ENCODE results near the gene RPS8.
A peak's percentile ranks its signal among the peaks of the same experiment; 100 is the strongest.
"Not testable (repeated sequence)": the region's sequence is repeated elsewhere in the genome, so short reads cannot be mapped to it uniquely, and the experiment has no call there.

RPS8 gene

GRCh38 chr1:44811234-44811633, 35.9 kb downstream of the RPS8 start:
- Histone ChIP-seq H3K27me3 (replicated peaks in 2 of 5; ENCODE audit: control insufficient read depth in 4 of 5, insufficient read depth in 5 of 5, low read length in 4 of 5) (no peaks in the 10 kb centered on the region), H3K36me3 (ENCODE audit: control insufficient read depth in 4 of 4, insufficient read depth in 4 of 4, low read length in 3 of 4) (peaks cover 0 to 4% (median under 1%) of the 10 kb centered on the region in 4 experiments), H3K27ac (ENCODE audit: insufficient read depth in 1 of 2, low read depth in 1 of 2, low read length in 2 of 2, poor library complexity in 1 of 2, severe bottlenecking in 2 of 2) (no peak overlapping the region), H3K4me3 (ENCODE audit: control insufficient read depth in 1 of 7, extremely low read depth in 1 of 7, insufficient read depth in 4 of 7, low read depth in 2 of 7, low read length in 6 of 7) (no peak overlapping the region), H3K4me1 (ENCODE audit: control extremely low read depth in 1 of 4, control insufficient read depth in 4 of 4, insufficient read depth in 4 of 4, low read length in 3 of 4) (peaks cover 11 to 81% (median 69%) of the 10 kb centered on the region in 4 experiments), H3K9me3 (ENCODE audit: control extremely low read depth in 1 of 5, control insufficient read depth in 4 of 5, insufficient read depth in 2 of 5, low read depth in 1 of 5, low read length in 4 of 5) (no peaks in the 10 kb centered on the region)
- ChIA-PET CTCF (interaction anchor here (1.1 to 7.8 kb wide), 2 partner anchors 23 to 90 kb away, joined by 3 to 43 read pairs; partner anchors contain the start of gene BEST4), POLR2A (interaction anchor here (0.5 to 1.6 kb wide), 3 partner anchors 9 to 88 kb away, joined by 4 to 8 read pairs (median 6); partner anchors contain the start of gene PLK3)
- DNase-seq, result no peak
- WGBS (ENCODE audit: insufficient coverage), result 80% methylated on average over 4 of the region's 8 CpGs

- peaks cover 11 to 63% (median 51%) of the 10 kb centered on the region in 4 experiments for H3K4me1 ChIP-seq (ENCODE audit: control extremely low read depth in 1 of 4, control insufficient read depth in 4 of 4, insufficient read depth in 4 of 4, low read length in 3 of 4)
- no peak for DNase-seq
- 79% methylated on average over 45 of the region's 48 CpGs for WGBS (ENCODE audit: insufficient coverage)
- H3K9me3 ChIP-seq (ENCODE audit: control extremely low read depth in 1 of 5, control insufficient read depth in 4 of 5, insufficient read depth in 2 of 5, low read depth in 1 of 5, low read length in 4 of 5), result no peaks in the 10 kb centered on the region
- CTCF ChIA-PET, result interaction anchor here (0.8 to 2.4 kb wide), 5 partner anchors 8 to 91 kb away, joined by 3 to 7 read pairs (median 6); partner anchors contain the start of gene PLK3
- H3K36me3 ChIP-seq (ENCODE audit: control insufficient read depth in 4 of 4, insufficient read depth in 4 of 4, low read length in 3 of 4), result no peaks in the 10 kb centered on the region
- no peak overlapping the region for H3K27ac ChIP-seq (ENCODE audit: insufficient read depth in 1 of 2, low read depth in 1 of 2, low read length in 2 of 2, poor library complexity in 1 of 2, severe bottlenecking in 2 of 2)
- POLR2A ChIA-PET, result interaction anchor here (1.0 to 2.0 kb wide), 5 partner anchors 12 to 82 kb away, joined by 3 to 13 read pairs (median 4); partner anchors contain the start of genes BEST4, PLK3 and RNU5D-1
- H3K4me3 ChIP-seq (ENCODE audit: control insufficient read depth in 1 of 7, extremely low read depth in 1 of 7, insufficient read depth in 4 of 7, low read depth in 2 of 7, low read length in 6 of 7), result peak overlapping the region in 5 of 7 experiments; percentile 4 to 85 (median 67)
- no peaks in the 10 kb centered on the region for H3K27me3 ChIP-seq (replicated peaks in 2 of 5; ENCODE audit: control insufficient read depth in 4 of 5, insufficient read depth in 5 of 5, low read length in 4 of 5)
Measured at GRCh38 chr1:44812822-44813543, 37.6 kb downstream of the RPS8 start.

GRCh38 chr1:44815926-44816325, 40.6 kb downstream of the RPS8 start:
- CTCF ChIA-PET, result interaction anchor here (1.3 kb wide), 1 partner anchor 20 kb away, joined by 4 read pairs; no protein-coding TSS in a partner anchor
- H3K36me3 ChIP-seq (ENCODE audit: control insufficient read depth in 4 of 4, insufficient read depth in 4 of 4, low read length in 3 of 4); H3K27me3 ChIP-seq (replicated peaks in 2 of 5; ENCODE audit: control insufficient read depth in 4 of 5, insufficient read depth in 5 of 5, low read length in 4 of 5); H3K9me3 ChIP-seq (ENCODE audit: control extremely low read depth in 1 of 5, control insufficient read depth in 4 of 5, insufficient read depth in 2 of 5, low read depth in 1 of 5, low read length in 4 of 5); POLR2A ChIA-PET; H3K4me3 ChIP-seq (ENCODE audit: control insufficient read depth in 1 of 7, extremely low read depth in 1 of 7, insufficient read depth in 4 of 7, low read depth in 2 of 7, low read length in 6 of 7); DNase-seq; H3K27ac ChIP-seq (ENCODE audit: insufficient read depth in 1 of 2, low read depth in 1 of 2, low read length in 2 of 2, poor library complexity in 1 of 2, severe bottlenecking in 2 of 2): not testable (repeated sequence)
- WGBS (ENCODE audit: insufficient coverage), result 98% methylated on average over 7 of the region's 9 CpGs
- peaks cover 0 to 55% (median 39%) of the 10 kb centered on the region in 4 experiments for H3K4me1 ChIP-seq (ENCODE audit: control extremely low read depth in 1 of 4, control insufficient read depth in 4 of 4, insufficient read depth in 4 of 4, low read length in 3 of 4)

GRCh38 chr1:44817307-44817706, 42.0 kb downstream of the RPS8 start:
- WGBS (ENCODE audit: insufficient coverage), result 90% methylated on average over 2 of the region's 2 CpGs
- H3K9me3 ChIP-seq (ENCODE audit: control extremely low read depth in 1 of 5, control insufficient read depth in 4 of 5, insufficient read depth in 2 of 5, low read depth in 1 of 5, low read length in 4 of 5), result no peaks in the 10 kb centered on the region
- H3K36me3 ChIP-seq (ENCODE audit: control insufficient read depth in 4 of 4, insufficient read depth in 4 of 4, low read length in 3 of 4), result no peaks in the 10 kb centered on the region
- no peaks in the 10 kb centered on the region for H3K27me3 ChIP-seq (replicated peaks in 2 of 5; ENCODE audit: control insufficient read depth in 4 of 5, insufficient read depth in 5 of 5, low read length in 4 of 5)
- CTCF ChIA-PET, result interaction anchor here (0.7 to 8.7 kb wide), 8 partner anchors 10 to 88 kb away, joined by 3 to 69 read pairs (median 6); partner anchors contain the start of genes BEST4, BTBD19, DYNLT4 and PLK3
- POLR2A ChIA-PET, result interaction anchor here (1.1 to 4.2 kb wide), 2 partner anchors 17 to 96 kb away, joined by 4 to 59 read pairs; partner anchors contain the start of gene PLK3
- H3K4me1 ChIP-seq (ENCODE audit: control extremely low read depth in 1 of 4, control insufficient read depth in 4 of 4, insufficient read depth in 4 of 4, low read length in 3 of 4), result peaks cover 0 to 49% (median 35%) of the 10 kb centered on the region in 4 experiments
- DNase-seq, result no peak
- H3K4me3 ChIP-seq (ENCODE audit: control insufficient read depth in 1 of 7, extremely low read depth in 1 of 7, insufficient read depth in 4 of 7, low read depth in 2 of 7, low read length in 6 of 7), result no peak overlapping the region
- H3K27ac ChIP-seq (ENCODE audit: insufficient read depth in 1 of 2, low read depth in 1 of 2, low read length in 2 of 2, poor library complexity in 1 of 2, severe bottlenecking in 2 of 2), result no peak overlapping the region

- ChIA-PET POLR2A (interaction anchor here (1.1 to 4.2 kb wide), 7 partner anchors 9 to 97 kb away, joined by 4 to 64 read pairs (median 25); partner anchors contain the start of genes BTBD19, DYNLT4, PLK3 and RNU5D-1), CTCF (interaction anchor here (0.9 to 8.7 kb wide), 10 partner anchors 9 to 87 kb away, joined by 3 to 69 read pairs (median 6); partner anchors contain the start of genes BEST4, BTBD19, DYNLT4 and PLK3)
- no peaks in the 10 kb centered on the region for H3K27me3 ChIP-seq (replicated peaks in 2 of 5; ENCODE audit: control insufficient read depth in 4 of 5, insufficient read depth in 5 of 5, low read length in 4 of 5)
- WGBS (ENCODE audit: insufficient coverage), result 100% methylated on average over 4 of the region's 11 CpGs
- H3K27ac ChIP-seq (ENCODE audit: insufficient read depth in 1 of 2, low read depth in 1 of 2, low read length in 2 of 2, poor library complexity in 1 of 2, severe bottlenecking in 2 of 2), result no peak overlapping the region
- H3K36me3 ChIP-seq (ENCODE audit: control insufficient read depth in 4 of 4, insufficient read depth in 4 of 4, low read length in 3 of 4), result no peaks in the 10 kb centered on the region
- peaks cover 0 to 51% (median 34%) of the 10 kb centered on the region in 4 experiments for H3K4me1 ChIP-seq (ENCODE audit: control extremely low read depth in 1 of 4, control insufficient read depth in 4 of 4, insufficient read depth in 4 of 4, low read length in 3 of 4)
- no peak overlapping the region for H3K4me3 ChIP-seq (ENCODE audit: control insufficient read depth in 1 of 7, extremely low read depth in 1 of 7, insufficient read depth in 4 of 7, low read depth in 2 of 7, low read length in 6 of 7)
- no peaks in the 10 kb centered on the region for H3K9me3 ChIP-seq (ENCODE audit: control extremely low read depth in 1 of 5, control insufficient read depth in 4 of 5, insufficient read depth in 2 of 5, low read depth in 1 of 5, low read length in 4 of 5)
- no peak for DNase-seq
Measured at GRCh38 chr1:44817771-44818495, 42.6 kb downstream of the RPS8 start.

- POLR2A ChIA-PET, result interaction anchor here (0.6 to 4.2 kb wide), 23 partner anchors 8 to 725 kb away, joined by 3 to 64 read pairs (median 6); partner anchors contain the start of genes BTBD19, DYNLT4, PLK3 and PTCH2
- CTCF ChIA-PET, result interaction anchor here (0.7 to 8.7 kb wide), 11 partner anchors 11 to 95 kb away, joined by 3 to 69 read pairs (median 6); partner anchors contain the start of genes BEST4, BTBD19, DYNLT4 and PLK3
- Histone ChIP-seq H3K4me3 (ENCODE audit: control insufficient read depth in 1 of 7, extremely low read depth in 1 of 7, insufficient read depth in 4 of 7, low read depth in 2 of 7, low read length in 6 of 7) (peak overlapping the region in 6 of 7 experiments; percentile 62 to 93 (median 82)), H3K27me3 (replicated peaks in 2 of 5; ENCODE audit: control insufficient read depth in 4 of 5, insufficient read depth in 5 of 5, low read length in 4 of 5) (no peaks in the 10 kb centered on the region), H3K27ac (ENCODE audit: insufficient read depth in 1 of 2, low read depth in 1 of 2, low read length in 2 of 2, poor library complexity in 1 of 2, severe bottlenecking in 2 of 2) (peak overlapping the region; percentile 100), H3K36me3 (ENCODE audit: control insufficient read depth in 4 of 4, insufficient read depth in 4 of 4, low read length in 3 of 4) (no peaks in the 10 kb centered on the region), H3K9me3 (ENCODE audit: control extremely low read depth in 1 of 5, control insufficient read depth in 4 of 5, insufficient read depth in 2 of 5, low read depth in 1 of 5, low read length in 4 of 5) (no peaks in the 10 kb centered on the region), H3K4me1 (ENCODE audit: control extremely low read depth in 1 of 4, control insufficient read depth in 4 of 4, insufficient read depth in 4 of 4, low read length in 3 of 4) (peaks cover 0 to 39% (median 25%) of the 10 kb centered on the region in 4 experiments)
- WGBS (ENCODE audit: insufficient coverage), result under 1% methylated on average over 13 of the region's 13 CpGs
- DNase-seq, result no peak
Measured at GRCh38 chr1:44819196-44819607, 43.9 kb downstream of the RPS8 start.

Measured in common myeloid progenitor, CD34-positive (primary cell).